Lower leg skin (tissue), 4 donors: ENCODE measurements around the gene PAQR8. TPM values are rescaled to one million over a fixed set of nuclear protein-coding genes. Genes with fewer than 3 reads are reported as not detected.

Experiments
- DNase-seq, 2 donors: peaks; one replicate each; pipeline ENCODE4 v3.0.0-alpha.2; 2019; ENCODE audit warnings: low spot score in 2 of 2
- H3K4me3 ChIP-seq: fragments of 200-600 bp; sonication (generic); 2 replicates; pipeline ENCODE4 v1.5.1; 2017; ENCODE audit warnings: mild to moderate bottlenecking, low read depth; ENCODE audit not compliant: poor library complexity, severe bottlenecking
- POLR2A ChIP-seq, 2 donors: fragments of 450-650 bp; IDR thresholded peaks; one replicate each; pipeline ENCODE4 v1.6.1; 2016 to 2017; ENCODE audit warnings: antibody characterized with exemption in 2 of 2, mild to moderate bottlenecking in 1 of 2, moderate library complexity in 1 of 2
- WGBS, 2 donors: methylation state at CpG; one replicate each; pipeline ENCODE4 v1.1.5; 2018; 5-methylcytosine and 5-hydroxymethylcytosine counted together
- intact Hi-C: fragments of 100-400 bp; cut with DNase I; formaldehyde crosslinking; loops from one replicate; pipeline ENCODE4 v1.15.0; 2023; ENCODE audit warnings: low total_unique reads
- total RNA-seq, 4 donors: library from RNA; depleted of rRNA; stranded (reverse); fragments of >200 nt; gene quantifications; one replicate each; pipeline ENCODE4 v1.1.0, GENCODE V29; 2016
- TF ChIP-seq, protein P1 (sequence below), 3 donors: fragments of 450-650 bp; IDR thresholded peaks; one replicate each; pipeline ENCODE4 v1.5.1; 2016; ENCODE audit warnings: antibody characterized with exemption in 3 of 3, mild to moderate bottlenecking in 3 of 3, moderate library complexity in 2 of 3

Gene PAQR8
- total RNA-seq, 4 donors from 2014 or later = 1.6 to 4.3 (median 2.1) TPM

GRCh38 chr6:52330470-52330869 is 31.5 kb upstream of the PAQR8 start:
- no peak overlapping the region for H3K4me3 ChIP-seq
- intact Hi-C loops = no loop called here
- no peak for TF ChIP-seq POLR2A (IDR thresholded peaks at IDR 0.05)
- TF ChIP-seq, protein P1, sequence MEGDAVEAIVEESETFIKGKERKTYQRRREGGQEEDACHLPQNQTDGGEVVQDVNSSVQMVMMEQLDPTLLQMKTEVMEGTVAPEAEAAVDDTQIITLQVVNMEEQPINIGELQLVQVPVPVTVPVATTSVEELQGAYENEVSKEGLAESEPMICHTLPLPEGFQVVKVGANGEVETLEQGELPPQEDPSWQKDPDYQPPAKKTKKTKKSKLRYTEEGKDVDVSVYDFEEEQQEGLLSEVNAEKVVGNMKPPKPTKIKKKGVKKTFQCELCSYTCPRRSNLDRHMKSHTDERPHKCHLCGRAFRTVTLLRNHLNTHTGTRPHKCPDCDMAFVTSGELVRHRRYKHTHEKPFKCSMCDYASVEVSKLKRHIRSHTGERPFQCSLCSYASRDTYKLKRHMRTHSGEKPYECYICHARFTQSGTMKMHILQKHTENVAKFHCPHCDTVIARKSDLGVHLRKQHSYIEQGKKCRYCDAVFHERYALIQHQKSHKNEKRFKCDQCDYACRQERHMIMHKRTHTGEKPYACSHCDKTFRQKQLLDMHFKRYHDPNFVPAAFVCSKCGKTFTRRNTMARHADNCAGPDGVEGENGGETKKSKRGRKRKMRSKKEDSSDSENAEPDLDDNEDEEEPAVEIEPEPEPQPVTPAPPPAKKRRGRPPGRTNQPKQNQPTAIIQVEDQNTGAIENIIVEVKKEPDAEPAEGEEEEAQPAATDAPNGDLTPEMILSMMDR (IDR thresholded peaks at IDR 0.05) = no peak
- peak in 1 of 2 donors; percentile 10 for DNase-seq
- 60 to 69% methylated on average over 2 of the region's 2 CpGs for WGBS, 2 donors

- no peak overlapping the region for H3K4me3 ChIP-seq
- DNase-seq = peak in 1 of 2 donors; percentile 23
- WGBS, 2 donors = 89 to 90% methylated on average over 4 of the region's 4 CpGs
- TF ChIP-seq POLR2A (IDR thresholded peaks at IDR 0.05) = no peak
- TF ChIP-seq, protein P1 (IDR thresholded peaks at IDR 0.05) = no peak
- intact Hi-C loops = no loop called here
These were observed 30.0 kb upstream of the PAQR8 start for GRCh38 chr6:52331793-52332457.

DNA sequence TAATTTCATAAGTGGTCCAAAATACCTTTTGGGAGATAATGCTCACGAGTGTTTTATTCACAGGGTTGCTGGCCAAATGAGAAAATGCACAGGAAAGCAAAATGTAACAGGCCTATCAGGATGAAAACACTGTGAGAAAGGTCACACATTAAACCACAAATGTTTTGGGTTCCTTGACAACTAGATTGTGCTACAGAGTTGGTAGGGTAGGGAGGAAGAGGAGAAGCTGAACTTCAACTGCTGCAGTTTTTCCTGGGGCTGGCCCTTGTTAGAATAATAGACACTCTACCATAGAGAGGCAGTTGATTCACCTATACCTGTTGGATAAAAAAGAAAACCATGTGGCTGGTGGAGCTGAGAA is 28.1 kb upstream of the PAQR8 start:
- intact Hi-C loops = no loop called here
- H3K4me3 ChIP-seq = no peak overlapping the region
- WGBS, 2 donors = 36 to 50% methylated on average over 1 of the region's 1 CpG
- TF ChIP-seq, protein P1 (IDR thresholded peaks at IDR 0.05) = no peak
- DNase-seq = peak in 1 of 2 donors; percentile 28

GRCh38 chr6:52335576-52335975 is 26.4 kb upstream of the PAQR8 start:
- intact Hi-C loops = no loop called here
- no peak overlapping the region for H3K4me3 ChIP-seq
- no peak for DNase-seq
- TF ChIP-seq, protein P1 (IDR thresholded peaks at IDR 0.05) = no peak
- TF ChIP-seq POLR2A (IDR thresholded peaks at IDR 0.05) = no peak

- intact Hi-C loops = no loop called here
- no peak for DNase-seq
- 93% methylated on average over 6 of the region's 6 CpGs for WGBS, 2 donors
- TF ChIP-seq, protein P1 (IDR thresholded peaks at IDR 0.05) = no peak
- TF ChIP-seq POLR2A (IDR thresholded peaks at IDR 0.05) = no peak
- H3K4me3 ChIP-seq = no peak overlapping the region
These were observed 24.9 kb upstream of the PAQR8 start for GRCh38 chr6:52336919-52337561.
